HepG2 (cell line): ENCODE measurements around the gene DDX28. TPM values are rescaled to one million over a fixed set of nuclear protein-coding genes. Genes with fewer than 3 reads are reported as not detected.

Experiments
- CHD4 ChIP-seq: fragments of 200-600 bp; sonication (generic); IDR thresholded peaks from 2 replicates; pipeline ENCODE4 v1.7.0; 2017; ENCODE audit warnings: mild to moderate bottlenecking, low read length, borderline replicate concordance
- DPF2 ChIP-seq: sonication (generic); formaldehyde crosslinking; IDR thresholded peaks from 2 replicates; pipeline ENCODE4 v1.4.0; 2020; ENCODE audit warnings: mild to moderate bottlenecking, low read depth, missing genetic modification reagents, borderline replicate concordance
- ETV6 ChIP-seq: sonication (generic); formaldehyde crosslinking; conservative IDR thresholded peaks from 2 replicates; pipeline ENCODE4 v1.4.0; 2020; ENCODE audit warnings: missing genetic modification reagents
- FOXK2 ChIP-seq: fragments of 450-650 bp; IDR thresholded peaks from 2 replicates; pipeline ENCODE4 v1.6.1; 2016
- KAT8 ChIP-seq: IDR thresholded peaks from 2 replicates; pipeline ENCODE4 v1.6.1; 2016; ENCODE audit warnings: missing genetic modification reagents, missing compliant biosample characterization
- KLF13 ChIP-seq: sonication (generic); formaldehyde crosslinking; IDR thresholded peaks from 2 replicates; pipeline ENCODE4 v1.4.0; 2020; ENCODE audit warnings: mild to moderate bottlenecking, missing genetic modification reagents
- MIER3 ChIP-seq: IDR thresholded peaks from 2 replicates; pipeline ENCODE4 v1.6.1; 2016; ENCODE audit warnings: missing compliant biosample characterization, borderline replicate concordance
- PBX2 ChIP-seq: IDR thresholded peaks from 2 replicates; pipeline ENCODE4 v1.6.1; 2016; ENCODE audit warnings: control low read depth
- PRDM10 ChIP-seq: sonication (generic); formaldehyde crosslinking; IDR thresholded peaks from 2 replicates; pipeline ENCODE4 v1.4.0; 2020; ENCODE audit warnings: low read depth, missing genetic modification reagents
- RNF2 ChIP-seq: fragments of 450-650 bp; conservative IDR thresholded peaks from 2 replicates; pipeline ENCODE4 v1.6.1; 2016; ENCODE audit warnings: low read depth
- SALL1 ChIP-seq: sonication (generic); formaldehyde crosslinking; IDR thresholded peaks from 2 replicates; pipeline ENCODE4 v1.8.0; 2022; ENCODE audit warnings: mild to moderate bottlenecking, missing genetic modification reagents
- TBP ChIP-seq: sonication (generic); formaldehyde crosslinking; IDR thresholded peaks from 2 replicates; pipeline ENCODE4 v1.5.0; 2020; ENCODE audit warnings: missing genetic modification reagents
- THRA ChIP-seq: sonication (generic); formaldehyde crosslinking; IDR thresholded peaks from 2 replicates; pipeline ENCODE4 v1.4.0; 2020; ENCODE audit warnings: missing genetic modification reagents, borderline replicate concordance
- ZBTB21 ChIP-seq: sonication (generic); formaldehyde crosslinking; IDR thresholded peaks from 2 replicates; pipeline ENCODE4 v1.4.0; 2020; ENCODE audit warnings: missing genetic modification reagents
- ZNF276 ChIP-seq: sonication (generic); formaldehyde crosslinking; IDR thresholded peaks from 2 replicates; pipeline ENCODE4 v1.4.0; 2020; ENCODE audit warnings: mild to moderate bottlenecking, low read depth, missing genetic modification reagents
- ZNF331 ChIP-seq: sonication (generic); formaldehyde crosslinking; IDR thresholded peaks from 2 replicates; pipeline ENCODE4 v1.4.0; 2020; ENCODE audit warnings: missing genetic modification reagents
- ZNF446 ChIP-seq: sonication (generic); formaldehyde crosslinking; IDR thresholded peaks from 2 replicates; pipeline ENCODE4 v1.5.0; 2020; ENCODE audit warnings: mild to moderate bottlenecking, missing genetic modification reagents
- ZNF484 ChIP-seq: sonication (generic); formaldehyde crosslinking; IDR thresholded peaks from 2 replicates; pipeline ENCODE4 v1.5.1; 2020; ENCODE audit warnings: mild to moderate bottlenecking, low read depth, missing genetic modification reagents, borderline replicate concordance
- ZNF703 ChIP-seq: sonication (generic); formaldehyde crosslinking; IDR thresholded peaks from 2 replicates; pipeline ENCODE4 v1.5.1; 2020; ENCODE audit warnings: missing genetic modification reagents, mild to moderate bottlenecking, moderate library complexity, borderline replicate concordance
- polyA plus RNA-seq, 8 experiments: library from polyadenylated mRNA; depleted of rRNA in 3 of 8; stranded (reverse) in 7 of 8; unstranded in 1 of 8; fragments of >200 nt; fragmentation: Illumina TruSeq in 4 of 8; extraction: Trizol in 4 of 8; gene quantifications; 2 replicates each; pipeline versions ENCODE4 v1.2.1 to v1.2.3, GENCODE V29; 2011 to 2016; ENCODE audit warnings: low read depth in 4 of 8, missing spikeins in 1 of 8, mixed read lengths in 1 of 8; ENCODE audit not compliant: insufficient read depth in 1 of 8
- total RNA-seq, 5 experiments: library from RNA; depleted of rRNA; stranded (reverse); fragments of >200 nt; fragmentation: Illumina TruSeq; extraction: Trizol; gene quantifications; 2 replicates each; pipeline ENCODE4 v1.2.3, GENCODE V29; 2016; ENCODE audit warnings: low read depth in 1 of 5

The DDX28 gene
- total and polyA plus RNA-seq, 2 of the 13 experiments (the other 11 are each of a cell fraction or from before 2014, with no cell fraction given) = 14.1 to 16.4 TPM

- TF ChIP-seq ETV6 (CRISPR knock-in tag) (no peak), SALL1 (CRISPR knock-in tag) (peak; percentile 93), ZNF703 (CRISPR knock-in tag) (no peak; the same call in 1 of the 2 replicates), THRA (peak; percentile 86), ZNF276 (CRISPR knock-in tag) (no peak), DPF2 (no peak; the same call in 1 of the 2 replicates), RNF2 (peak; percentile 96), ZBTB21 (CRISPR knock-in tag) (peak; percentile 67), PRDM10 (CRISPR knock-in tag) (peak; percentile 86), MIER3 (CRISPR knock-in tag) (peak; percentile 94), ZNF446 (CRISPR knock-in tag) (peak; percentile 87), ZNF331 (CRISPR knock-in tag) (peak; percentile 98), TBP (CRISPR knock-in tag) (peak; percentile 22; the same call in 1 of the 2 replicates), KLF13 (CRISPR knock-in tag) (peak; percentile 60; the same call in 1 of the 2 replicates), PBX2 (CRISPR knock-in tag) (no peak), KAT8 (CRISPR knock-in tag) (peak; percentile 100), CHD4 (no peak), ZNF484 (CRISPR knock-in tag) (no peak), FOXK2 (peak; percentile 95)
These were observed at the start of gene DDX28, which contains the start of gene DUS2 (continued) for GRCh38 chr16:68022728-68023537.
